Gastrocnemius medialis (tissue), 4 donors: ENCODE results near the gene NFASC.

Experiments used
- POLR2A ChIP-seq, 2 donors: fragments of 450-650 bp; IDR thresholded peaks; one replicate each; pipeline ENCODE4 v1.6.1; 2017; ENCODE audit warnings: antibody characterized with exemption in 2 of 2, mild to moderate bottlenecking in 2 of 2, moderate library complexity in 2 of 2
- TF ChIP-seq, protein P1 (sequence below), 5 experiments: fragments of 450-650 bp in 3 of 5; fragments of 200-600 bp in 2 of 5; sonication (generic) in 2 of 5; IDR thresholded peaks in 4 of 5; conservative IDR thresholded peaks in 1 of 5; 1 replicate in 4 of 5; 2 replicates in 1 of 5; pipeline ENCODE4 v1.5.1; 2016 to 2019; ENCODE audit warnings: antibody characterized with exemption in 5 of 5, mild to moderate bottlenecking in 3 of 5, moderate library complexity in 3 of 5

DNA sequence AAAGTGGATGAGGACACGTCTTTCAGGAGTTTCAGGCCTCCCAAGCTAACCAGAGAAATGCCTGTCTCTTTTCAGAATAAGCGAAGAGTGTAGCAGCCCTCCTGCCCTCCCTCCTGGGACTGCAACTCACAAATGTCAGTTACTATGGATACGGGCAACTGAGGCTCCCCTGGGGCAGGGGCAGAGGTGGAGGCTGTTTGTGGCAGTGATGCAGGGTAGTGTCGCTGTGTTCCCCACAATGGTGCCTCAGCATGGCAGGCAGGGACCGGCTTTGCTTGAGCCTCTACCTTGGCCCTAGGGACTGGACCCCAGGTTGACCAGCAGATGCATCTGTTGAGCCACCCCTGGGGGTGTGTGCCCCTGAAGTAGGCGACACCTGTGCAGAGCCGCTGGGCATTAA, 10.2 kb downstream of the NFASC start:
- TF ChIP-seq, protein P1, sequence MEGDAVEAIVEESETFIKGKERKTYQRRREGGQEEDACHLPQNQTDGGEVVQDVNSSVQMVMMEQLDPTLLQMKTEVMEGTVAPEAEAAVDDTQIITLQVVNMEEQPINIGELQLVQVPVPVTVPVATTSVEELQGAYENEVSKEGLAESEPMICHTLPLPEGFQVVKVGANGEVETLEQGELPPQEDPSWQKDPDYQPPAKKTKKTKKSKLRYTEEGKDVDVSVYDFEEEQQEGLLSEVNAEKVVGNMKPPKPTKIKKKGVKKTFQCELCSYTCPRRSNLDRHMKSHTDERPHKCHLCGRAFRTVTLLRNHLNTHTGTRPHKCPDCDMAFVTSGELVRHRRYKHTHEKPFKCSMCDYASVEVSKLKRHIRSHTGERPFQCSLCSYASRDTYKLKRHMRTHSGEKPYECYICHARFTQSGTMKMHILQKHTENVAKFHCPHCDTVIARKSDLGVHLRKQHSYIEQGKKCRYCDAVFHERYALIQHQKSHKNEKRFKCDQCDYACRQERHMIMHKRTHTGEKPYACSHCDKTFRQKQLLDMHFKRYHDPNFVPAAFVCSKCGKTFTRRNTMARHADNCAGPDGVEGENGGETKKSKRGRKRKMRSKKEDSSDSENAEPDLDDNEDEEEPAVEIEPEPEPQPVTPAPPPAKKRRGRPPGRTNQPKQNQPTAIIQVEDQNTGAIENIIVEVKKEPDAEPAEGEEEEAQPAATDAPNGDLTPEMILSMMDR (IDR thresholded peaks at IDR 0.05 in 4 of 5, conservative IDR thresholded peaks at IDR 0.05 in 1 of 5), result no peak
- TF ChIP-seq POLR2A (IDR thresholded peaks at IDR 0.05), result no peak
